WTC11 (cell line): ENCODE results near the gene UBL4B.

Experiments used
- CTCF ChIP-seq: fragments of 200-600 bp; IDR thresholded peaks from 2 replicates; pipeline ENCODE4 v1.8.0; 2022; ENCODE audit warnings: antibody characterized with exemption
- GABPB1 ChIP-seq: sonication (generic); formaldehyde crosslinking; IDR thresholded peaks from 2 replicates; pipeline ENCODE4 v1.8.1; 2023; ENCODE audit warnings: mild to moderate bottlenecking, missing genetic modification reagents
- KAT7 ChIP-seq: sonication (generic); formaldehyde crosslinking; IDR thresholded peaks from 2 replicates; pipeline ENCODE4 v1.8.1; 2023; ENCODE audit warnings: missing genetic modification reagents, mild to moderate bottlenecking, borderline replicate concordance
- MAX ChIP-seq: sonication (generic); formaldehyde crosslinking; IDR thresholded peaks from 2 replicates; pipeline ENCODE4 v1.8.0; 2022; ENCODE audit warnings: mild to moderate bottlenecking, missing genetic modification reagents
- USF1 ChIP-seq: sonication (generic); formaldehyde crosslinking; IDR thresholded peaks from 2 replicates; pipeline ENCODE4 v1.8.0; 2022; ENCODE audit warnings: mild to moderate bottlenecking, missing genetic modification reagents
- ZNF416 ChIP-seq: fragments of 250-450 bp; sonication (Bioruptor Pico); IDR thresholded peaks from 2 replicates; pipeline ENCODE4 v1.9.0; 2021; ENCODE audit warnings: mild to moderate bottlenecking, inconsistent platforms

- TF ChIP-seq USF1 (CRISPR knock-in tag) (no peak), CTCF (peak; percentile 71), KAT7 (CRISPR knock-in tag) (no peak), GABPB1 (no peak), ZNF416 (CRISPR knock-in tag) (no peak), MAX (CRISPR knock-in tag) (no peak)
Observed at GRCh38 chr1:110087812-110088738, 24.2 kb upstream of the UBL4B start.
